HepG2 (cell line): Measurements from ENCODE around the gene COPZ2. TPM values are rescaled to one million over a fixed set of nuclear protein-coding genes. Genes with fewer than 3 reads are reported as not detected.

Source experiments
- ATAC-seq: fragments of 200-7000 bp; cut with Tn5 transposase; 3 replicates; pipeline ENCODE4 v1.9.1; 2020; ENCODE audit warnings: mild to moderate bottlenecking, moderate library complexity
- BruUV-seq: library from RNA; stranded (reverse); fragments of 400-500 nt; replicated peaks from 2 replicates; lab custom pipeline; 2021; lab: Mats Ljungman, UMichigan
- CTCF ChIA-PET: fragments of 300-600 bp; formaldehyde crosslinking; extraction: SDS; loops from one replicate; lab custom pipeline; 2021; ENCODE audit warnings: low total read pairs, inconsistent platforms, low intra/inter-chr PET ratio; lab: Yijun Ruan, JAX
- POLR2A ChIA-PET: fragments of 350-600 bp; sonication (Branson Sonifier 250); formaldehyde crosslinking; loops from one replicate; lab custom pipeline; 2020; ENCODE audit warnings: antibody characterized with exemption, inconsistent platforms; lab: Yijun Ruan, JAX
- DNase-seq: peaks from one replicate; pipeline ENCODE4 v3.0.0-alpha.2; 2015; ENCODE audit warnings: low spot score
- FAIRE-seq: peaks from 3 replicates; lab custom pipeline; 2011; peaks lifted over from hg19 to GRCh38; lab: Jason Lieb, UNC
- H2AFZ ChIP-seq: one replicate; pipeline ENCODE4 v1.6.1; 2011; ENCODE audit warnings: low read length, inconsistent platforms
- H3K27ac ChIP-seq: fragments of 300-600 bp; 3 replicates; pipeline ENCODE4 v1.8.0; 2011; ENCODE audit warnings: mixed run types, mild to moderate bottlenecking, mixed read lengths, low read length, inconsistent platforms; ENCODE audit not compliant: insufficient read depth; ENCODE audit errors: extremely low read length
- H3K27me3 ChIP-seq, 2 experiments: fragments of 200-600 bp in 1 of 2; 2 replicates in 1 of 2; 3 replicates in 1 of 2; pipeline versions ENCODE4 v1.6.0 to v1.8.0; 2011; ENCODE audit warnings: low read length in 2 of 2, mild to moderate bottlenecking in 2 of 2, moderate library complexity in 2 of 2, inconsistent platforms in 1 of 2; ENCODE audit not compliant: insufficient read depth in 2 of 2, control insufficient read depth in 1 of 2
- H3K36me3 ChIP-seq, 2 experiments: fragments of 200-600 bp in 1 of 2; replicated peaks in 1 of 2; 2 replicates in 1 of 2; 3 replicates in 1 of 2; pipeline versions ENCODE4 v1.5.1 to v1.8.0; 2011; ENCODE audit warnings: low read length in 2 of 2, inconsistent platforms in 1 of 2; ENCODE audit not compliant: insufficient read depth in 2 of 2, control insufficient read depth in 1 of 2
- H3K4me1 ChIP-seq: 2 replicates; pipeline ENCODE4 v1.5.1; 2012; ENCODE audit warnings: low read length, inconsistent platforms; ENCODE audit not compliant: insufficient read depth
- H3K4me2 ChIP-seq: 2 replicates; pipeline ENCODE4 v1.6.0; 2011; ENCODE audit warnings: low read depth, low read length, inconsistent platforms
- H3K4me3 ChIP-seq, 3 experiments: fragments of 200-600 bp in 1 of 3; sonication (generic), shearing (Covaris generic) in 1 of 3; replicated peaks in 1 of 3; 2 replicates each; pipeline ENCODE4 v1.5.1; 2011 to 2016; ENCODE audit warnings: low read length in 3 of 3, inconsistent platforms in 2 of 3, low read depth in 2 of 3, mild to moderate bottlenecking in 2 of 3, control low read depth in 1 of 3, mixed read lengths in 1 of 3; ENCODE audit not compliant: insufficient read depth in 1 of 3
- H3K79me2 ChIP-seq: one replicate; pipeline ENCODE4 v1.6.1; 2011; ENCODE audit warnings: low read length, inconsistent platforms; ENCODE audit not compliant: insufficient read depth
- H3K9ac ChIP-seq: 2 replicates; pipeline ENCODE4 v1.6.0; 2011; ENCODE audit warnings: mild to moderate bottlenecking, low read depth, low read length, inconsistent platforms; ENCODE audit not compliant: insufficient read depth
- H3K9me3 ChIP-seq: 2 replicates; pipeline ENCODE4 v1.5.1; 2012; ENCODE audit warnings: mild to moderate bottlenecking, low read length
- H4K20me1 ChIP-seq: 2 replicates; pipeline ENCODE4 v1.6.0; 2011; ENCODE audit warnings: inconsistent platforms, mild to moderate bottlenecking, low read length, moderate library complexity; ENCODE audit not compliant: insufficient read depth
- AGO1 ChIP-seq: fragments of 200-400 bp; formaldehyde crosslinking; IDR thresholded peaks from 2 replicates; pipeline ENCODE4 v1.6.1; 2017; ENCODE audit warnings: mild to moderate bottlenecking, low read depth, low read length, moderate library complexity; ENCODE audit not compliant: poor library complexity, severe bottlenecking
- ELF1 ChIP-seq: sonication (generic); formaldehyde crosslinking; IDR thresholded peaks from 2 replicates; pipeline ENCODE4 v1.4.0; 2020; ENCODE audit warnings: missing genetic modification reagents
- REPIN1 ChIP-seq: sonication (generic); formaldehyde crosslinking; IDR thresholded peaks from 2 replicates; pipeline ENCODE4 v1.8.0; 2022; ENCODE audit warnings: missing genetic modification reagents, low read depth, mild to moderate bottlenecking, borderline replicate concordance
- STAT5B ChIP-seq: sonication (generic); formaldehyde crosslinking; IDR thresholded peaks from 2 replicates; pipeline ENCODE4 v1.4.0; 2020; ENCODE audit warnings: missing genetic modification reagents
- ZNF292 ChIP-seq: sonication (generic); formaldehyde crosslinking; IDR thresholded peaks from 2 replicates; pipeline ENCODE4 v1.8.1; 2022; ENCODE audit warnings: mild to moderate bottlenecking, low read depth, missing genetic modification reagents, borderline replicate concordance
- ZNF569 ChIP-seq: sonication (generic); formaldehyde crosslinking; IDR thresholded peaks from 2 replicates; pipeline ENCODE4 v1.5.0; 2020; ENCODE audit warnings: mild to moderate bottlenecking, missing genetic modification reagents, moderate library complexity, borderline replicate concordance
- ZNF572 ChIP-seq: sonication (generic); formaldehyde crosslinking; IDR thresholded peaks from 2 replicates; pipeline ENCODE4 v1.5.1; 2020; ENCODE audit warnings: mild to moderate bottlenecking, missing genetic modification reagents
- ZNF75D ChIP-seq: sonication (generic); formaldehyde crosslinking; IDR thresholded peaks from 2 replicates; pipeline ENCODE4 v1.8.1; 2023; ENCODE audit warnings: missing genetic modification reagents, mild to moderate bottlenecking, borderline replicate concordance
- WGBS: methylation state at CpG from one replicate; pipeline ENCODE4 v1.1.6; 2017; ENCODE audit warnings: low lambda C conversion rate; 5-methylcytosine and 5-hydroxymethylcytosine counted together
- in situ Hi-C: cut with HindIII; loops from 2 replicates; pipeline ENCODE4 v1.10.0; 2017; ENCODE audit warnings: low pct_unique_long_range_greater_than_20kb; ENCODE audit not compliant: extremely low pct_ligation_motif_present
- intact Hi-C: fragments of 100-400 bp; cut with micrococcal nuclease; formaldehyde crosslinking; loops from one replicate; pipeline ENCODE4 v1.10.0; 2022; ENCODE audit not compliant: unreplicated experiment
- polyA plus RNA-seq, 8 experiments: library from polyadenylated mRNA; depleted of rRNA in 3 of 8; stranded (reverse) in 7 of 8; unstranded in 1 of 8; fragments of >200 nt; fragmentation: Illumina TruSeq in 4 of 8; extraction: Trizol in 4 of 8; gene quantifications; 2 replicates each; pipeline versions ENCODE4 v1.2.1 to v1.2.3, GENCODE V29; 2011 to 2016; ENCODE audit warnings: low read depth in 4 of 8, missing spikeins in 1 of 8, mixed read lengths in 1 of 8; ENCODE audit not compliant: insufficient read depth in 1 of 8
- total RNA-seq, 5 experiments: library from RNA; depleted of rRNA; stranded (reverse); fragments of >200 nt; fragmentation: Illumina TruSeq; extraction: Trizol; gene quantifications; 2 replicates each; pipeline ENCODE4 v1.2.3, GENCODE V29; 2016; ENCODE audit warnings: low read depth in 1 of 5
- TF ChIP-seq, protein P1 (sequence below): sonication (generic); formaldehyde crosslinking; IDR thresholded peaks from 2 replicates; pipeline ENCODE4 v1.4.0; 2020; ENCODE audit warnings: missing genetic modification reagents
- TF ChIP-seq, protein P2 (sequence below): sonication (generic); formaldehyde crosslinking; IDR thresholded peaks from 2 replicates; pipeline ENCODE4 v1.5.1; 2020; ENCODE audit warnings: mild to moderate bottlenecking, missing genetic modification reagents, borderline replicate concordance
- TF ChIP-seq, protein P3 (sequence below): sonication (generic); formaldehyde crosslinking; IDR thresholded peaks from 2 replicates; pipeline ENCODE4 v1.5.0; 2020; ENCODE audit warnings: mild to moderate bottlenecking, missing genetic modification reagents, borderline replicate concordance
- TF ChIP-seq, protein P4 (sequence below): sonication (generic); formaldehyde crosslinking; conservative IDR thresholded peaks from 2 replicates; pipeline ENCODE4 v1.8.0; 2022; ENCODE audit warnings: missing genetic modification reagents

Gene COPZ2
- total and polyA plus RNA-seq, 2 of the 13 experiments (the other 11 are each of a cell fraction or from before 2014, with no cell fraction given) = 0.61 to 1.5 TPM

DNA sequence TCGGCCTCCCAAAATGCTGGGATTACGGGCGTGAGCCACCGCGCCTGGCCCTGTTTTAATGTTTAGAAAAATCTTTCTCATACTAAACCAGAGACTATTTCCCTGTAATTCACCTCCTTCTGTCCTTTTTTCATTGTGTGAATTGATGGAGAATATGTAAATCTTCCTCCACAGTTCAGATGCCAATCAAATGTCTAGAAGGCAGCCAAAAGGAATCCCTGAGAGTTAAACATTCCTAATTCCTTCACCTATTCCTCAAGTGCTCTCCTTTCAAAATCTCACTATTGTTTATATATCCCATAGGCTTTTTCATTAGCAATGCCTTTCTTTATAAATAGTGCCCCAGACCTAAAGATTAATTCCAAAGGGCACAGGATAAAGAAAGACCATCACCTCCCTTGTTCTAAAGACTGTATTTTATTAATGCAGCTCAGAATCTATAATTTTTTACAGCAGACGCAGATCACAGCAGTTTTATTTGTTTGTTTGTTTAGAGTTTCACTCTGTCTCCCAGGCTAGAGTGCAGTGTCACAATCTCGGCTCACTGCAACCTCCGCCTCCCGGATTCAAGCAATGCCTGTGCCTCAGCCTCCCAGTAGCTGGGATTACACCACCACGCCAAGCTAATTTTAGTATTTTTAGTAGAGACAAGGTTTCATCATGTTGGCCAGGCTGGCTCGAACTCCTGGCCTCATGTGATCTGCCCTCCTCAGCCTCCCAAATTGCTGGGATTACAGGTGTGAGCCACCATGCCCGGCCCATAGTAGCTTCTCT is 30.5 kb downstream of the COPZ2 start:
- Histone ChIP-seq H3K27me3 (peaks cover 2 to 47% of the 10 kb centered on the region in 2 experiments; a peak in 4 of 5 replicates), H3K4me3 (no peak overlapping the region), H4K20me1 (no peaks in the 10 kb centered on the region), H3K9ac (no peak overlapping the region), H3K27ac (no peak overlapping the region), H3K36me3 (no peaks in the 10 kb centered on the region), H3K4me1 (peaks cover 33% of the 10 kb centered on the region), H3K9me3 (no peaks in the 10 kb centered on the region), H2AFZ (no peak overlapping the region), H3K79me2 (no peaks in the 10 kb centered on the region), H3K4me2 (no peak overlapping the region)
- POLR2A ChIA-PET = no interaction called here
- DNase-seq (no peak), FAIRE-seq (no peak), ATAC-seq (no peak)
- in situ Hi-C loops (no loop called here), intact Hi-C loops (no loop called here)
- TF ChIP-seq ELF1 (CRISPR knock-in tag) (no peak), STAT5B (CRISPR knock-in tag) (no peak), AGO1 (no peak), ZNF292 (CRISPR knock-in tag) (no peak), ZNF75D (no peak), REPIN1 (no peak), ZNF569 (no peak), ZNF572 (no peak)
- TF ChIP-seq, protein P1, sequence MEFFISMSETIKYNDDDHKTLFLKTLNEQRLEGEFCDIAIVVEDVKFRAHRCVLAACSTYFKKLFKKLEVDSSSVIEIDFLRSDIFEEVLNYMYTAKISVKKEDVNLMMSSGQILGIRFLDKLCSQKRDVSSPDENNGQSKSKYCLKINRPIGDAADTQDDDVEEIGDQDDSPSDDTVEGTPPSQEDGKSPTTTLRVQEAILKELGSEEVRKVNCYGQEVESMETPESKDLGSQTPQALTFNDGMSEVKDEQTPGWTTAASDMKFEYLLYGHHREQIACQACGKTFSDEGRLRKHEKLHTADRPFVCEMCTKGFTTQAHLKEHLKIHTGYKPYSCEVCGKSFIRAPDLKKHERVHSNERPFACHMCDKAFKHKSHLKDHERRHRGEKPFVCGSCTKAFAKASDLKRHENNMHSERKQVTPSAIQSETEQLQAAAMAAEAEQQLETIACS (CRISPR knock-in tag) = no peak
- TF ChIP-seq, protein P2, sequence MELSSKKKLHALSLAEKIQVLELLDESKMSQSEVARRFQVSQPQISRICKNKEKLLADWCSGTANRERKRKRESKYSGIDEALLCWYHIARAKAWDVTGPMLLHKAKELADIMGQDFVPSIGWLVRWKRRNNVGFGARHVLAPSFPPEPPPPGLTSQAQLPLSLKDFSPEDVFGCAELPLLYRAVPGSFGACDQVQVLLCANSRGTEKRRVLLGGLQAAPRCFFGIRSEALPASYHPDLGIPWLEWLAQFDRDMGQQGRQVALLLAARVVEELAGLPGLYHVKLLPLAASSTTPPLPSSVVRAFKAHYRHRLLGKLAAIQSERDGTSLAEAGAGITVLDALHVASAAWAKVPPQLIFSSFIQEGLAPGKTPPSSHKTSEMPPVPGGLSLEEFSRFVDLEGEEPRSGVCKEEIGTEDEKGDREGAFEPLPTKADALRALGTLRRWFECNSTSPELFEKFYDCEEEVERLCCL (CRISPR knock-in tag) = no peak
- TF ChIP-seq, protein P3, sequence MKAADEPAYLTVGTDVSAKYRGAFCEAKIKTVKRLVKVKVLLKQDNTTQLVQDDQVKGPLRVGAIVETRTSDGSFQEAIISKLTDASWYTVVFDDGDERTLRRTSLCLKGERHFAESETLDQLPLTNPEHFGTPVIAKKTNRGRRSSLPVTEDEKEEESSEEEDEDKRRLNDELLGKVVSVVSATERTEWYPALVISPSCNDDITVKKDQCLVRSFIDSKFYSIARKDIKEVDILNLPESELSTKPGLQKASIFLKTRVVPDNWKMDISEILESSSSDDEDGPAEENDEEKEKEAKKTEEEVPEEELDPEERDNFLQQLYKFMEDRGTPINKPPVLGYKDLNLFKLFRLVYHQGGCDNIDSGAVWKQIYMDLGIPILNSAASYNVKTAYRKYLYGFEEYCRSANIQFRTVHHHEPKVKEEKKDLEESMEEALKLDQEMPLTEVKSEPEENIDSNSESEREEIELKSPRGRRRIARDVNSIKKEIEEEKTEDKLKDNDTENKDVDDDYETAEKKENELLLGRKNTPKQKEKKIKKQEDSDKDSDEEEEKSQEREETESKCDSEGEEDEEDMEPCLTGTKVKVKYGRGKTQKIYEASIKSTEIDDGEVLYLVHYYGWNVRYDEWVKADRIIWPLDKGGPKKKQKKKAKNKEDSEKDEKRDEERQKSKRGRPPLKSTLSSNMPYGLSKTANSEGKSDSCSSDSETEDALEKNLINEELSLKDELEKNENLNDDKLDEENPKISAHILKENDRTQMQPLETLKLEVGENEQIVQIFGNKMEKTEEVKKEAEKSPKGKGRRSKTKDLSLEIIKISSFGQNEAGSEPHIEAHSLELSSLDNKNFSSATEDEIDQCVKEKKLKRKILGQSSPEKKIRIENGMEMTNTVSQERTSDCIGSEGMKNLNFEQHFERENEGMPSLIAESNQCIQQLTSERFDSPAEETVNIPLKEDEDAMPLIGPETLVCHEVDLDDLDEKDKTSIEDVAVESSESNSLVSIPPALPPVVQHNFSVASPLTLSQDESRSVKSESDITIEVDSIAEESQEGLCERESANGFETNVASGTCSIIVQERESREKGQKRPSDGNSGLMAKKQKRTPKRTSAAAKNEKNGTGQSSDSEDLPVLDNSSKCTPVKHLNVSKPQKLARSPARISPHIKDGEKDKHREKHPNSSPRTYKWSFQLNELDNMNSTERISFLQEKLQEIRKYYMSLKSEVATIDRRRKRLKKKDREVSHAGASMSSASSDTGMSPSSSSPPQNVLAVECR (CRISPR knock-in tag) = no peak
- TF ChIP-seq, protein P4, sequence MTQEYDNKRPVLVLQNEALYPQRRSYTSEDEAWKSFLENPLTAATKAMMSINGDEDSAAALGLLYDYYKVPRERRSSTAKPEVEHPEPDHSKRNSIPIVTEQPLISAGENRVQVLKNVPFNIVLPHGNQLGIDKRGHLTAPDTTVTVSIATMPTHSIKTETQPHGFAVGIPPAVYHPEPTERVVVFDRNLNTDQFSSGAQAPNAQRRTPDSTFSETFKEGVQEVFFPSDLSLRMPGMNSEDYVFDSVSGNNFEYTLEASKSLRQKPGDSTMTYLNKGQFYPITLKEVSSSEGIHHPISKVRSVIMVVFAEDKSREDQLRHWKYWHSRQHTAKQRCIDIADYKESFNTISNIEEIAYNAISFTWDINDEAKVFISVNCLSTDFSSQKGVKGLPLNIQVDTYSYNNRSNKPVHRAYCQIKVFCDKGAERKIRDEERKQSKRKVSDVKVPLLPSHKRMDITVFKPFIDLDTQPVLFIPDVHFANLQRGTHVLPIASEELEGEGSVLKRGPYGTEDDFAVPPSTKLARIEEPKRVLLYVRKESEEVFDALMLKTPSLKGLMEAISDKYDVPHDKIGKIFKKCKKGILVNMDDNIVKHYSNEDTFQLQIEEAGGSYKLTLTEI (CRISPR knock-in tag) = no peak
- CTCF ChIA-PET = no interaction called here
- 33% methylated on average over 12 of the region's 12 CpGs for WGBS
- BruUV-seq = no TSS peak
